ENCODE results near the gene WSCD1.

Gene WSCD1

GRCh38 chr17:6082335-6082734 is 12.2 kb downstream of the WSCD1 start:
- H3K79me2 ChIP-seq (ENCODE audit: low read length): no peaks in the 10 kb centered on the region
- no peaks in the 10 kb centered on the region for H3K4me1 ChIP-seq (ENCODE audit: low read length)
- no peak overlapping the region for H3K9ac ChIP-seq (ENCODE audit: low read length)
- H4K20me1 ChIP-seq (ENCODE audit: insufficient read depth, low read length): no peaks in the 10 kb centered on the region
- no peak overlapping the region for H2AFZ ChIP-seq (ENCODE audit: low read depth, low read length)
- TF ChIP-seq CTCF (IDR thresholded peaks at IDR 0.05; ENCODE audit: low read depth, low read length): no peak
- no peak for TF ChIP-seq EZH2phosphoT487 (IDR thresholded peaks at IDR 0.05; ENCODE audit: low read depth)
- no peaks in the 10 kb centered on the region for H3K27me3 ChIP-seq (ENCODE audit: low read depth, low read length)
- no peak overlapping the region for H3K4me3 ChIP-seq (ENCODE audit: low read length)
- no peaks in the 10 kb centered on the region for H3K9me3 ChIP-seq (ENCODE audit: insufficient read depth, low read length)
- H3K36me3 ChIP-seq (replicated peaks; ENCODE audit: low read depth, low read length): no peaks in the 10 kb centered on the region
- no peak overlapping the region for H3K27ac ChIP-seq (ENCODE audit: low read length)
- H3K4me2 ChIP-seq (ENCODE audit: low read length): no peak overlapping the region

GRCh38 chr17:6084311-6085161 is 14.4 kb downstream of the WSCD1 start:
- no peaks in the 10 kb centered on the region for H3K79me2 ChIP-seq (ENCODE audit: low read length)
- H3K4me1 ChIP-seq (ENCODE audit: low read length): no peaks in the 10 kb centered on the region
- no peaks in the 10 kb centered on the region for H3K36me3 ChIP-seq (replicated peaks; ENCODE audit: low read depth, low read length)
- no peak for TF ChIP-seq CTCF (IDR thresholded peaks at IDR 0.05; ENCODE audit: low read depth, low read length)
- no peak overlapping the region for H3K27ac ChIP-seq (ENCODE audit: low read length)
- no peak overlapping the region for H3K9ac ChIP-seq (ENCODE audit: low read length)
- no peak overlapping the region for H2AFZ ChIP-seq (ENCODE audit: low read depth, low read length)
- H4K20me1 ChIP-seq (ENCODE audit: insufficient read depth, low read length): no peaks in the 10 kb centered on the region
- no peaks in the 10 kb centered on the region for H3K27me3 ChIP-seq (ENCODE audit: low read depth, low read length)
- H3K4me2 ChIP-seq (ENCODE audit: low read length): no peak overlapping the region
- no peak overlapping the region for H3K4me3 ChIP-seq (ENCODE audit: low read length)
- H3K9me3 ChIP-seq (ENCODE audit: insufficient read depth, low read length): no peaks in the 10 kb centered on the region

- Histone ChIP-seq H3K79me2 (ENCODE audit: low read length) (no peaks in the 10 kb centered on the region), H2AFZ (ENCODE audit: low read depth, low read length) (no peak overlapping the region), H3K9ac (ENCODE audit: low read length) (no peak overlapping the region), H3K4me1 (ENCODE audit: low read length) (no peaks in the 10 kb centered on the region), H3K27me3 (ENCODE audit: low read depth, low read length) (no peaks in the 10 kb centered on the region), H4K20me1 (ENCODE audit: insufficient read depth, low read length) (no peaks in the 10 kb centered on the region), H3K27ac (ENCODE audit: low read length) (no peak overlapping the region), H3K9me3 (ENCODE audit: insufficient read depth, low read length) (no peaks in the 10 kb centered on the region), H3K4me2 (ENCODE audit: low read length) (no peak overlapping the region), H3K36me3 (replicated peaks; ENCODE audit: low read depth, low read length) (no peaks in the 10 kb centered on the region), H3K4me3 (ENCODE audit: low read length) (no peak overlapping the region)
- TF ChIP-seq CTCF (IDR thresholded peaks at IDR 0.05; ENCODE audit: low read depth, low read length): no peak
- no peak for TF ChIP-seq EZH2phosphoT487 (IDR thresholded peaks at IDR 0.05; ENCODE audit: low read depth)
These were observed 15.6 kb downstream of the WSCD1 start for GRCh38 chr17:6085812-6086211.

GRCh38 chr17:6086603-6087400 is 16.6 kb downstream of the WSCD1 start:
- Histone ChIP-seq H3K4me1 (ENCODE audit: low read length) (no peaks in the 10 kb centered on the region), H3K4me2 (ENCODE audit: low read length) (no peak overlapping the region), H3K36me3 (replicated peaks; ENCODE audit: low read depth, low read length) (no peaks in the 10 kb centered on the region), H3K27me3 (ENCODE audit: low read depth, low read length) (no peaks in the 10 kb centered on the region), H2AFZ (ENCODE audit: low read depth, low read length) (no peak overlapping the region), H3K4me3 (ENCODE audit: low read length) (no peak overlapping the region), H3K27ac (ENCODE audit: low read length) (no peak overlapping the region), H3K9me3 (ENCODE audit: insufficient read depth, low read length) (no peaks in the 10 kb centered on the region), H3K9ac (ENCODE audit: low read length) (no peak overlapping the region), H4K20me1 (ENCODE audit: insufficient read depth, low read length) (no peaks in the 10 kb centered on the region), H3K79me2 (ENCODE audit: low read length) (no peaks in the 10 kb centered on the region)
- TF ChIP-seq CTCF (IDR thresholded peaks at IDR 0.05; ENCODE audit: low read depth, low read length) (no peak), EZH2phosphoT487 (IDR thresholded peaks at IDR 0.05; ENCODE audit: low read depth) (no peak)
